Thoracic aorta (tissue), 2 donors: ENCODE data around the gene SSR2. TPM values are rescaled to one million over a fixed set of nuclear protein-coding genes. Genes with fewer than 3 reads are reported as not detected.

Experiments used
- ATAC-seq: fragments of 150-250 bp; one replicate; pipeline ENCODE4 v1.8.0; 2017; ENCODE audit warnings: low read depth; ENCODE audit not compliant: insufficient number of reproducible peaks, low FRiP score
- DNase-seq: peaks from one replicate; pipeline ENCODE4 v3.0.0-alpha.2; 2020; ENCODE audit warnings: low spot score
- H3K27ac ChIP-seq, 2 donors: fragments of 200-600 bp; sonication (generic); 1 replicate in 1 of 2; 2 replicates in 1 of 2; pipeline ENCODE4 v1.5.1; 2016; ENCODE audit warnings: mild to moderate bottlenecking in 2 of 2, moderate library complexity in 2 of 2
- H3K27me3 ChIP-seq: fragments of 200-600 bp; sonication (generic); replicated peaks from 2 replicates; pipeline ENCODE4 v1.6.0; 2016; ENCODE audit warnings: mild to moderate bottlenecking; ENCODE audit not compliant: insufficient read depth
- H3K36me3 ChIP-seq: fragments of 200-600 bp; sonication (generic); one replicate; pipeline ENCODE4 v1.5.1; 2016
- H3K4me1 ChIP-seq, 2 donors: fragments of 200-600 bp; sonication (generic); 1 replicate in 1 of 2; 2 replicates in 1 of 2; pipeline versions ENCODE4 v1.5.1 to v1.6.0; 2016; ENCODE audit warnings: low read depth in 2 of 2, mild to moderate bottlenecking in 1 of 2; ENCODE audit not compliant: control insufficient read depth in 1 of 2
- H3K4me3 ChIP-seq: fragments of 200-600 bp; sonication (generic); 2 replicates; pipeline ENCODE4 v1.5.1; 2016; ENCODE audit warnings: mild to moderate bottlenecking
- H3K9me3 ChIP-seq: fragments of 200-600 bp; sonication (generic); 2 replicates; pipeline ENCODE4 v1.5.1; 2016
- total RNA-seq, 2 donors: library from RNA; depleted of rRNA; stranded (reverse); fragments of >200 nt; gene quantifications; one replicate each; pipeline versions ENCODE4 v1.1.0 to v1.2.3, GENCODE V29; 2016
- TF ChIP-seq, protein P1 (sequence below): fragments of 200-600 bp; sonication (generic); IDR thresholded peaks from one replicate; pipeline ENCODE4 v1.5.1; 2019; ENCODE audit warnings: antibody characterized with exemption

Gene SSR2
- total RNA-seq, 2 donors from 2014 or later = 132 to 241 TPM

DNA sequence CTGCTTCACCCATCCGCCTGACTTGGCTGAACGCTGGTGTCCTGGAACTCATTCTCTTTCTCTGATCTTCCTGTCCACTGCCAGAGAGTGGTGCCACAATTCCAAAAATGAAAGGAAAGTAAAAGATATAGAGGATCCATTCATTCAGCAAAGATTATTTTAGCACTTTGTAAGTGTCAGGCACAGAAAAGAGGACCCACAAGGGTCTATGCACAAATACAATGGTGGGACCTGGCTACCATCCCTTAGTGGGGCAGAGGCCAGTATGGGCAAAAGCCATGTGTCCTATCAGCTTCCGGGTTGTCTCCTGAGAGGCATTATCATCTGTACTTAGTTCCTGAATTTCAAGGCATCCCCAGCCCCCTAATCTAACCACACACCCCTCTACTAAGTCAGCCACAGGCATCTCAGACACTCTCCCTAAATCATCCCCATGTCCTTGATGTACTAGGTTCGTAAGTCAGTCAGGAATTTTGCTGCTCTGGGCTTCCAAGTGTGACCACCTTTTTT is 19.0 kb downstream of the SSR2 start:
- Histone ChIP-seq H3K36me3 (no peaks in the 10 kb centered on the region), H3K27me3 (no peaks in the 10 kb centered on the region), H3K4me3 (no peak overlapping the region), H3K27ac (no peak overlapping the region), H3K9me3 (no peaks in the 10 kb centered on the region), H3K4me1 (no peaks in the 10 kb centered on the region)
- DNase-seq (no peak), ATAC-seq (no peak)
- TF ChIP-seq, protein P1, sequence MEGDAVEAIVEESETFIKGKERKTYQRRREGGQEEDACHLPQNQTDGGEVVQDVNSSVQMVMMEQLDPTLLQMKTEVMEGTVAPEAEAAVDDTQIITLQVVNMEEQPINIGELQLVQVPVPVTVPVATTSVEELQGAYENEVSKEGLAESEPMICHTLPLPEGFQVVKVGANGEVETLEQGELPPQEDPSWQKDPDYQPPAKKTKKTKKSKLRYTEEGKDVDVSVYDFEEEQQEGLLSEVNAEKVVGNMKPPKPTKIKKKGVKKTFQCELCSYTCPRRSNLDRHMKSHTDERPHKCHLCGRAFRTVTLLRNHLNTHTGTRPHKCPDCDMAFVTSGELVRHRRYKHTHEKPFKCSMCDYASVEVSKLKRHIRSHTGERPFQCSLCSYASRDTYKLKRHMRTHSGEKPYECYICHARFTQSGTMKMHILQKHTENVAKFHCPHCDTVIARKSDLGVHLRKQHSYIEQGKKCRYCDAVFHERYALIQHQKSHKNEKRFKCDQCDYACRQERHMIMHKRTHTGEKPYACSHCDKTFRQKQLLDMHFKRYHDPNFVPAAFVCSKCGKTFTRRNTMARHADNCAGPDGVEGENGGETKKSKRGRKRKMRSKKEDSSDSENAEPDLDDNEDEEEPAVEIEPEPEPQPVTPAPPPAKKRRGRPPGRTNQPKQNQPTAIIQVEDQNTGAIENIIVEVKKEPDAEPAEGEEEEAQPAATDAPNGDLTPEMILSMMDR = no peak

- H3K4me1 ChIP-seq = no peaks in the 10 kb centered on the region
- no peak overlapping the region for H3K4me3 ChIP-seq
Measured at GRCh38 chr1:156001021-156001661, 19.6 kb downstream of the SSR2 start.

GRCh38 chr1:155999964-156000363 is 20.8 kb downstream of the SSR2 start:
- DNase-seq (no peak), ATAC-seq (no peak)
- Histone ChIP-seq H3K27me3 (no peaks in the 10 kb centered on the region), H3K36me3 (no peaks in the 10 kb centered on the region), H3K27ac (no peak overlapping the region), H3K4me3 (no peak overlapping the region), H3K9me3 (no peaks in the 10 kb centered on the region), H3K4me1 (no peaks in the 10 kb centered on the region)
- TF ChIP-seq, protein P1 = no peak

More at GRCh38 chr1:156001021-156001661, 19.6 kb downstream of the SSR2 start:
- H3K27ac ChIP-seq = no peak overlapping the region
- no peak for ATAC-seq
- H3K27me3 ChIP-seq = no peaks in the 10 kb centered on the region
- TF ChIP-seq, protein P1 = no peak
- no peaks in the 10 kb centered on the region for H3K36me3 ChIP-seq
- DNase-seq = no peak
- no peaks in the 10 kb centered on the region for H3K9me3 ChIP-seq

GRCh38 chr1:155996166-155996565 is 24.6 kb downstream of the SSR2 start:
- TF ChIP-seq, protein P1 = no peak
- Histone ChIP-seq H3K36me3 (no peaks in the 10 kb centered on the region), H3K27ac (no peak overlapping the region), H3K27me3 (no peaks in the 10 kb centered on the region), H3K9me3 (no peaks in the 10 kb centered on the region), H3K4me3 (no peak overlapping the region), H3K4me1 (peaks cover 0 to 5% of the 10 kb centered on the region in 2 donors)
- DNase-seq = no peak
- ATAC-seq = no peak

DNA sequence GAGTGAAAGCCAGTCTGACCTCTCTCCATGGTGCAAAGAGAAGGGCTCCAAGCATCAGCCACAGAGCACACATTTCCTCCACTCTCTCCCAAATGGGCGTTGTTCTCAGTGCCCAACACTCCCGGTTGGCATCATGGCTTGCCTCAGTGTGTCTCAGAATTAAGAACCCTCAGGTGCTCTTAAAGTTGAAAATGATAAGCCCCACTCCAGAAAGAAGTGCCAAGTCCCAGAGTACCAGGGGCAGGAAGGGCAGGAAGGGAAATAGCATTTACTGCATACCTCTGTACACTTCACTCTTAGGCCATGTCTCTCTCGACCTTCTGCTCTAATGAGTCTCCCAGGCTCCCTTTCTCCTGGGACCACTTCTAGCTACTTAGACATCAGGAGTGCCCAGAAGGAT is 27.2 kb downstream of the SSR2 start:
- H3K36me3 ChIP-seq = no peaks in the 10 kb centered on the region
- ATAC-seq (no peak), DNase-seq (no peak)
- H3K27me3 ChIP-seq = no peaks in the 10 kb centered on the region
- no peak overlapping the region for H3K27ac ChIP-seq
- H3K9me3 ChIP-seq = no peaks in the 10 kb centered on the region
- TF ChIP-seq, protein P1 = no peak
- H3K4me1 ChIP-seq = peaks cover 0 to 15% of the 10 kb centered on the region in 2 donors
- H3K4me3 ChIP-seq = no peak overlapping the region
